OCI-LY1 (cell line): ENCODE data around the gene SSH3.
A peak's percentile ranks its signal among the peaks of the same experiment; 100 is the strongest.

Experiments used
- H2AFZ ChIP-seq: fragments of 200-600 bp; sonication (generic), shearing (Covaris generic); 2 replicates; pipeline ENCODE4 v1.6.0; 2014; ENCODE audit warnings: antibody characterized with exemption, mild to moderate bottlenecking, low read length
- H3F3A ChIP-seq: fragments of 200-600 bp; sonication (generic), shearing (Covaris generic); 2 replicates; pipeline ENCODE4 v1.6.0; 2014; ENCODE audit warnings: mild to moderate bottlenecking, antibody characterized with exemption, low read length, moderate library complexity; ENCODE audit not compliant: insufficient read depth
- H3K27ac ChIP-seq: fragments of 200-600 bp; sonication (generic); 2 replicates; pipeline ENCODE4 v1.5.1; 2014; ENCODE audit warnings: low read length, mixed run types, mild to moderate bottlenecking, low read depth; ENCODE audit not compliant: poor library complexity, severe bottlenecking
- H3K27me3 ChIP-seq: fragments of 200-600 bp; sonication (generic); 2 replicates; pipeline ENCODE4 v1.6.0; 2014; ENCODE audit warnings: antibody characterized with exemption, mild to moderate bottlenecking, low read length, moderate library complexity; ENCODE audit not compliant: insufficient read depth
- H3K36me3 ChIP-seq: fragments of 200-600 bp; sonication (generic); 2 replicates; pipeline ENCODE4 v1.6.1; 2014; ENCODE audit warnings: mild to moderate bottlenecking, antibody characterized with exemption, low read length, moderate library complexity, mixed read lengths; ENCODE audit not compliant: insufficient read depth
- H3K4me1 ChIP-seq: fragments of 200-600 bp; sonication (generic); 2 replicates; pipeline ENCODE4 v1.5.1; 2014; ENCODE audit warnings: mild to moderate bottlenecking, low read length, moderate library complexity; ENCODE audit not compliant: insufficient read depth, severe bottlenecking
- H3K4me2 ChIP-seq: fragments of 200-600 bp; sonication (generic), shearing (Covaris generic); 2 replicates; pipeline ENCODE4 v1.6.1; 2014; ENCODE audit warnings: low read length
- H3K4me3 ChIP-seq: fragments of 200-600 bp; sonication (generic); 2 replicates; pipeline ENCODE4 v1.5.1; 2014; ENCODE audit warnings: low read length, low read depth, mild to moderate bottlenecking, mixed read lengths; ENCODE audit not compliant: poor library complexity, severe bottlenecking
- H3K79me2 ChIP-seq: fragments of 200-600 bp; shearing (Covaris generic); 2 replicates; pipeline ENCODE4 v1.6.1; 2016; ENCODE audit warnings: mixed run types, low read length, mixed read lengths; ENCODE audit not compliant: insufficient read depth
- H3K9ac ChIP-seq: fragments of 200-600 bp; sonication (generic), shearing (Covaris generic); 2 replicates; pipeline ENCODE4 v1.6.1; 2014; ENCODE audit warnings: mild to moderate bottlenecking, low read length, mixed read lengths
- H3K9me2 ChIP-seq: fragments of 200-600 bp; sonication (generic), shearing (Covaris generic); 2 replicates; pipeline ENCODE4 v1.6.1; 2014; ENCODE audit warnings: low read depth, mild to moderate bottlenecking, low read length, mixed read lengths
- H3K9me3 ChIP-seq: fragments of 200-600 bp; shearing (Covaris generic); 2 replicates; pipeline ENCODE4 v1.6.1; 2014; ENCODE audit warnings: low read length, mixed read lengths
- H4K20me1 ChIP-seq: fragments of 200-600 bp; sonication (generic), shearing (Covaris generic); 2 replicates; pipeline ENCODE4 v1.6.0; 2016; ENCODE audit warnings: mild to moderate bottlenecking, low read length; ENCODE audit not compliant: insufficient read depth
- EZH2 ChIP-seq: fragments of 200-600 bp; sonication (generic), shearing (Covaris generic); IDR thresholded peaks from 2 replicates; pipeline ENCODE4 v1.8.0; 2017; ENCODE audit warnings: borderline replicate concordance, mixed run types, mild to moderate bottlenecking, antibody characterized with exemption, low read length, moderate library complexity, mixed read lengths
- TF ChIP-seq, protein P1 (sequence below): fragments of 200-600 bp; sonication (generic), shearing (Covaris generic); IDR thresholded peaks from 2 replicates; pipeline ENCODE4 v1.5.1; 2017; ENCODE audit warnings: mild to moderate bottlenecking, antibody characterized with exemption, low read length, moderate library complexity, mixed read lengths

The SSH3 gene

DNA sequence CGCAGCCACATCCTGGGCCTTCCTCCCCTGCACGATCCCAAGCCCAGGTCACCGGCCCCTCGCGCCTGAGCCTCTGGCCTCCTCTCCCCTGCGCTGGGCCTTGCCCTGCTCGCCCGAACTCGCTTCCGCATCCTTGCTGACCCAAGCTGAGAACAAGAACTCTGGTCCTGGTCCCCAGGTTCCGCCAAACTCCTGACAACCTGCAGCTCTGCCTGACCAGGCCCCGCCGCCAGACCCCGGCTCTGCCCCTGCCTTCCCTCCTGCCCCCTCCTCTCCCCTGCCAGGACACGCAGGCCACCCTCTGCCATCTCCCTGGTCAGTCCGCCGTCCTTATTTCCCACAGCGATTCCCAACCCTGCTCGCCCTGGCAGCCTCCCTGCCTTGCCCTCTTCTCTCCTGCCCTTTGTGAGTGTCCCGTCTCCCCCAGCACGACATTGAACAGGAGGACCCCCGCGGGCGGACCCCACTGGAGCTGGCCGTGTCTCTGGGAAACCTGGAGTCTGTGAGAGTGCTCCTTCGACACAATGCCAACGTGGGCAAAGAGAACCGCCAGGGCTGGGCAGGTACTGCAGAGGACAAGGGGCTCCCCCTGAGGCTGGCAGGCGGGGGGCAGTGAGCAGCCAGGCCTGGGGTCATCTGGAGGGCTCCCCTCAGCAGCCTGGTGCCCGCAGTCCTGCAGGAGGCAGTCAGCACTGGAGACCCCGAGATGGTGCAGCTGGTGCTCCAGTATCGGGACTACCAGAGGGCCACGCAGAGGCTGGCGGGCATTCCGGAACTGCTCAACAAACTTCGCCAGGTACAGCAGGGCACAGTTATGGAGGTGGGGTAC lies 13.5 kb upstream of the SSH3 start:
- H3K27ac ChIP-seq, result peak overlapping the region; percentile 20
- peaks cover 67% of the 10 kb centered on the region for H3K36me3 ChIP-seq
- H3K4me2 ChIP-seq, result peak overlapping the region; percentile 84
- no peaks in the 10 kb centered on the region for H4K20me1 ChIP-seq
- H3K9ac ChIP-seq, result peak overlapping the region; percentile 76
- H3K79me2 ChIP-seq, result no peaks in the 10 kb centered on the region
- no peaks in the 10 kb centered on the region for H3K27me3 ChIP-seq
- peaks cover 34% of the 10 kb centered on the region for H3K4me1 ChIP-seq
- H3K9me3 ChIP-seq, result no peaks in the 10 kb centered on the region; the same call in 1 of the 2 replicates
- H3K9me2 ChIP-seq, result no peaks in the 10 kb centered on the region
- H3K4me3 ChIP-seq, result peak overlapping the region; percentile 71
- H3F3A ChIP-seq, result no peaks in the 10 kb centered on the region
- TF ChIP-seq, protein P1, sequence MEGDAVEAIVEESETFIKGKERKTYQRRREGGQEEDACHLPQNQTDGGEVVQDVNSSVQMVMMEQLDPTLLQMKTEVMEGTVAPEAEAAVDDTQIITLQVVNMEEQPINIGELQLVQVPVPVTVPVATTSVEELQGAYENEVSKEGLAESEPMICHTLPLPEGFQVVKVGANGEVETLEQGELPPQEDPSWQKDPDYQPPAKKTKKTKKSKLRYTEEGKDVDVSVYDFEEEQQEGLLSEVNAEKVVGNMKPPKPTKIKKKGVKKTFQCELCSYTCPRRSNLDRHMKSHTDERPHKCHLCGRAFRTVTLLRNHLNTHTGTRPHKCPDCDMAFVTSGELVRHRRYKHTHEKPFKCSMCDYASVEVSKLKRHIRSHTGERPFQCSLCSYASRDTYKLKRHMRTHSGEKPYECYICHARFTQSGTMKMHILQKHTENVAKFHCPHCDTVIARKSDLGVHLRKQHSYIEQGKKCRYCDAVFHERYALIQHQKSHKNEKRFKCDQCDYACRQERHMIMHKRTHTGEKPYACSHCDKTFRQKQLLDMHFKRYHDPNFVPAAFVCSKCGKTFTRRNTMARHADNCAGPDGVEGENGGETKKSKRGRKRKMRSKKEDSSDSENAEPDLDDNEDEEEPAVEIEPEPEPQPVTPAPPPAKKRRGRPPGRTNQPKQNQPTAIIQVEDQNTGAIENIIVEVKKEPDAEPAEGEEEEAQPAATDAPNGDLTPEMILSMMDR, result no peak
- no peak for TF ChIP-seq EZH2
- no peak overlapping the region for H2AFZ ChIP-seq

DNA sequence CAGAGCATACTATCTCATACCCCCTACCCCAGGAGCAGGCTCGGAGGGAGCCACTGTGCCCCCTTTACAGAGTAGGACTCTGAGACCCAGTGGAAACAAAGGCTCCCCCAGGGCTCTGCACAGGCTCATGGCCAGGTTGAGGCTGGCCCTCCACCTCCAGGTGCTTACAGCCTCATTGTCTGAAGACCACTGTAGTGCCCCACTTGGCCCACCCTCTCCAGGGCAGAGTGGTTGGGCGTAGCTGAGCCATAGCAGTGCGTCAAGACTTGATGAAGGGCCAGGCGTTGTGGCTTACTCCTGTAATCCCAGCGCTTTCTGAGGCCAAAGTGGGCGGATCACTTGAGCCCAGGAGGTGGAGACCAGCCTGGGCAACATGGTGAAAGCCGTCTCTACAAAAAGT lies 12.5 kb upstream of the SSH3 start:
- Histone ChIP-seq H3K4me3 (no peak overlapping the region), H2AFZ (no peak overlapping the region), H3K9me2 (no peaks in the 10 kb centered on the region), H3F3A (no peaks in the 10 kb centered on the region), H3K4me2 (no peak overlapping the region), H4K20me1 (no peaks in the 10 kb centered on the region), H3K79me2 (no peaks in the 10 kb centered on the region), H3K9me3 (peaks cover 3% of the 10 kb centered on the region; the same call in 1 of the 2 replicates), H3K27ac (no peak overlapping the region), H3K27me3 (no peaks in the 10 kb centered on the region), H3K36me3 (peaks cover 67% of the 10 kb centered on the region), H3K4me1 (peaks cover 34% of the 10 kb centered on the region), H3K9ac (no peak overlapping the region; the same call in 1 of the 2 replicates)
- no peak for TF ChIP-seq EZH2
- TF ChIP-seq, protein P1, result no peak

DNA sequence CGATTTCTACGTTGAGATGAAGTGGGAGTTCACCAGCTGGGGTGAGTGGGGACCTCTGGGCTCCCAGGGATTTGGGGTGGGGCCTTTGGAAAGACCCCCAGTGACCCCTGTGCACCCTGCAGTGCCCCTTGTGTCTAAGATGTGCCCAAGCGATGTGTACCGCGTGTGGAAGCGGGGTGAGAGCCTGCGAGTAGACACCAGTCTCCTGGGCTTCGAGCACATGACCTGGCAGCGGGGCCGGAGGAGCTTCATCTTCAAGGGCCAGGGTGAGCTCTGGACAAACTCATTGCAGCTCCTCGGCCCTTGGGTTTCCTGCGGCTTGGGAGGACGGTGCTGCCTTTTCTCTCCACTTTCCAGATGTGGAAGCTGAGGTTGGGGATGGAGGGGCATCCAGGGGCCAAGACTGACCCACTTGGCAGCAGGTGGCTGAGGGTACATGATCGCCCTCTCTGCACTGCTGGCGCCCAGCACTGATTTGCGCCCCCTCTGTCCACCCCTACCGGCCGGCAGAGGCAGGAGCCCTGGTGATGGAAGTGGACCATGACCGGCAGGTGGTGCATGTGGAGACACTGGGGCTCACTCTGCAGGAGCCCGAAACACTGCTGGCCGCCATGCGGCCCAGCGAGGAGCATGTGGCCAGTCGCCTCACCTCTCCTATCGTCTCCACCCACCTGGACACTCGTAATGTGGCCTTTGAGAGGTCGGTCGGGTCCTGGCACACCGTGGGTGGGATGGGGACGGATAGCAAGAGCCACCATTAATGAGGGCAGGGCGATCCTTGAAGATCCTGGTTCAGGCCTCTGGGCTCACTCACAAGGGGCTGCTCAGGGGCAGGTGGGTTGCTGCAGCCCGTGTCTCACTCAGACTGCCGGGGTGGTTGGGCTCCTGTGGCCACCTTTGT lies 11.6 kb upstream of the SSH3 start:
- no peak overlapping the region for H3K4me3 ChIP-seq
- H3F3A ChIP-seq, result no peaks in the 10 kb centered on the region
- no peaks in the 10 kb centered on the region for H3K9me2 ChIP-seq
- H4K20me1 ChIP-seq, result no peaks in the 10 kb centered on the region
- no peak overlapping the region for H2AFZ ChIP-seq
- no peaks in the 10 kb centered on the region for H3K79me2 ChIP-seq
- no peak overlapping the region for H3K9ac ChIP-seq
- no peaks in the 10 kb centered on the region for H3K27me3 ChIP-seq
- H3K9me3 ChIP-seq, result peaks cover 6% of the 10 kb centered on the region; the same call in 1 of the 2 replicates
- H3K4me2 ChIP-seq, result no peak overlapping the region
- H3K4me1 ChIP-seq, result peaks cover 24% of the 10 kb centered on the region
- TF ChIP-seq, protein P1, result no peak
- TF ChIP-seq EZH2, result no peak
- no peak overlapping the region for H3K27ac ChIP-seq
- H3K36me3 ChIP-seq, result peaks cover 67% of the 10 kb centered on the region
